ENCODE results near the gene XPC.

The XPC gene

GRCh38 chr3:14135581-14135980, 42.8 kb downstream of the XPC start:
- H3K4me3 ChIP-seq (ENCODE audit: insufficient read depth, low read length, poor library complexity, severe bottlenecking), result no peak overlapping the region
- no peaks in the 10 kb centered on the region for H3K9me3 ChIP-seq (ENCODE audit: insufficient read depth, low read length)
- no peaks in the 10 kb centered on the region for H3K9me2 ChIP-seq (replicated peaks; ENCODE audit: insufficient read depth, low read length)
- H3K4me2 ChIP-seq (ENCODE audit: low read depth, low read length, poor library complexity, severe bottlenecking), result no peak overlapping the region
- no peaks in the 10 kb centered on the region for H3K27me3 ChIP-seq (ENCODE audit: low read length)
- H2AFZ ChIP-seq (ENCODE audit: low read depth, low read length, severe bottlenecking), result no peak overlapping the region
- no peak overlapping the region for H3K9ac ChIP-seq (ENCODE audit: low read length)
- H3F3A ChIP-seq (ENCODE audit: insufficient read depth), result no peaks in the 10 kb centered on the region
- H4K20me1 ChIP-seq (ENCODE audit: low read depth, low read length), result no peaks in the 10 kb centered on the region
- no peaks in the 10 kb centered on the region for H3K79me2 ChIP-seq (ENCODE audit: insufficient read depth, low read length)
- no peaks in the 10 kb centered on the region for H3K36me3 ChIP-seq (ENCODE audit: low read length)
- no peak overlapping the region for H3K27ac ChIP-seq (ENCODE audit: low read depth, low read length)
- no peak for TF ChIP-seq CTCF (IDR thresholded peaks at IDR 0.05; ENCODE audit: insufficient read depth, low read length, poor library complexity, severe bottlenecking)
- TF ChIP-seq EZH2phosphoT487 (conservative IDR thresholded peaks at IDR 0.05; ENCODE audit: low read length), result no peak

- no peaks in the 10 kb centered on the region for H3K27me3 ChIP-seq (ENCODE audit: low read length)
- H3K4me3 ChIP-seq (ENCODE audit: insufficient read depth, low read length, poor library complexity, severe bottlenecking), result no peak overlapping the region
- no peak for TF ChIP-seq CTCF (IDR thresholded peaks at IDR 0.05; ENCODE audit: insufficient read depth, low read length, poor library complexity, severe bottlenecking)
- TF ChIP-seq EZH2phosphoT487 (conservative IDR thresholded peaks at IDR 0.05; ENCODE audit: low read length), result no peak
- H3K36me3 ChIP-seq (ENCODE audit: low read length), result no peaks in the 10 kb centered on the region
- H2AFZ ChIP-seq (ENCODE audit: low read depth, low read length, severe bottlenecking), result no peak overlapping the region
- no peak overlapping the region for H3K27ac ChIP-seq (ENCODE audit: low read depth, low read length)
- H3K4me2 ChIP-seq (ENCODE audit: low read depth, low read length, poor library complexity, severe bottlenecking), result no peak overlapping the region
- no peaks in the 10 kb centered on the region for H3K9me2 ChIP-seq (replicated peaks; ENCODE audit: insufficient read depth, low read length)
- H3K9ac ChIP-seq (ENCODE audit: low read length), result no peak overlapping the region
- no peaks in the 10 kb centered on the region for H3K9me3 ChIP-seq (ENCODE audit: insufficient read depth, low read length)
- H4K20me1 ChIP-seq (ENCODE audit: low read depth, low read length), result no peaks in the 10 kb centered on the region
- no peaks in the 10 kb centered on the region for H3K79me2 ChIP-seq (ENCODE audit: insufficient read depth, low read length)
- H3F3A ChIP-seq (ENCODE audit: insufficient read depth), result no peaks in the 10 kb centered on the region
These were observed 44.1 kb downstream of the XPC start for GRCh38 chr3:14134291-14134690.

- TF ChIP-seq CTCF (IDR thresholded peaks at IDR 0.05; ENCODE audit: insufficient read depth, low read length, poor library complexity, severe bottlenecking), result no peak
- TF ChIP-seq EZH2phosphoT487 (conservative IDR thresholded peaks at IDR 0.05; ENCODE audit: low read length), result no peak
- no peaks in the 10 kb centered on the region for H3F3A ChIP-seq (ENCODE audit: insufficient read depth)
- H3K9me3 ChIP-seq (ENCODE audit: insufficient read depth, low read length), result no peaks in the 10 kb centered on the region
- no peaks in the 10 kb centered on the region for H3K9me2 ChIP-seq (replicated peaks; ENCODE audit: insufficient read depth, low read length)
- H3K36me3 ChIP-seq (ENCODE audit: low read length), result no peaks in the 10 kb centered on the region
- H4K20me1 ChIP-seq (ENCODE audit: low read depth, low read length), result no peaks in the 10 kb centered on the region
- H3K4me2 ChIP-seq (ENCODE audit: low read depth, low read length, poor library complexity, severe bottlenecking), result no peak overlapping the region
- no peak overlapping the region for H3K4me3 ChIP-seq (ENCODE audit: insufficient read depth, low read length, poor library complexity, severe bottlenecking)
- H3K27me3 ChIP-seq (ENCODE audit: low read length), result no peaks in the 10 kb centered on the region
- H3K9ac ChIP-seq (ENCODE audit: low read length), result no peak overlapping the region
- no peaks in the 10 kb centered on the region for H3K79me2 ChIP-seq (ENCODE audit: insufficient read depth, low read length)
- H3K27ac ChIP-seq (ENCODE audit: low read depth, low read length), result no peak overlapping the region
- no peak overlapping the region for H2AFZ ChIP-seq (ENCODE audit: low read depth, low read length, severe bottlenecking)
These were observed 44.5 kb downstream of the XPC start for GRCh38 chr3:14133876-14134275.

All from SU-DHL-6 (cell line).